ENCODE data around the gene RAD18. TPM values are rescaled to one million over a fixed set of nuclear protein-coding genes. Genes with fewer than 3 reads are reported as not detected.

Gene RAD18
- total RNA-seq, 2 donors from 2014 or later, result 2.4 to 3.6 TPM

- no peak for TF ChIP-seq CTCF (IDR thresholded peaks at IDR 0.05)
- no peaks in the 10 kb centered on the region for H3K36me3 ChIP-seq
- H3K27me3 ChIP-seq, result no peaks in the 10 kb centered on the region
- no peak overlapping the region for H3K27ac ChIP-seq
- no peaks in the 10 kb centered on the region for H3K9me3 ChIP-seq
- no peak overlapping the region for H3K4me3 ChIP-seq
- DNase-seq (ENCODE audit: low spot score), result no peak
- no peaks in the 10 kb centered on the region for H3K4me1 ChIP-seq
Measured at GRCh38 chr3:8873740-8874139, 89.5 kb downstream of the RAD18 start.

GRCh38 chr3:8872261-8872660, 91.0 kb downstream of the RAD18 start:
- H3K4me3 ChIP-seq, result no peak overlapping the region

GRCh38 chr3:8871306-8871705, 92.0 kb downstream of the RAD18 start:
- Histone ChIP-seq H3K27ac (no peak overlapping the region), H3K27me3 (no peaks in the 10 kb centered on the region)

More at GRCh38 chr3:8872261-8872660, 91.0 kb downstream of the RAD18 start:
- TF ChIP-seq CTCF (IDR thresholded peaks at IDR 0.05), result no peak
- Histone ChIP-seq H3K27ac (no peak overlapping the region), H3K4me1 (no peaks in the 10 kb centered on the region), H3K27me3 (no peaks in the 10 kb centered on the region), H3K9me3 (no peaks in the 10 kb centered on the region), H3K36me3 (no peaks in the 10 kb centered on the region)
- DNase-seq (ENCODE audit: low spot score), result no peak

GRCh38 chr3:8870134-8870533, 93.1 kb downstream of the RAD18 start:
- H3K36me3 ChIP-seq, result no peaks in the 10 kb centered on the region
- TF ChIP-seq CTCF (IDR thresholded peaks at IDR 0.05), result no peak
- H3K4me1 ChIP-seq, result no peaks in the 10 kb centered on the region
- no peak overlapping the region for H3K4me3 ChIP-seq
- no peak for DNase-seq (ENCODE audit: low spot score)
- no peak overlapping the region for H3K27ac ChIP-seq
- H3K9me3 ChIP-seq, result no peaks in the 10 kb centered on the region
- no peaks in the 10 kb centered on the region for H3K27me3 ChIP-seq

More at GRCh38 chr3:8871306-8871705, 92.0 kb downstream of the RAD18 start:
- no peak overlapping the region for H3K4me3 ChIP-seq
- no peaks in the 10 kb centered on the region for H3K9me3 ChIP-seq
- no peak for TF ChIP-seq CTCF (IDR thresholded peaks at IDR 0.05)
- H3K36me3 ChIP-seq, result no peaks in the 10 kb centered on the region
- no peak for DNase-seq (ENCODE audit: low spot score)
- H3K4me1 ChIP-seq, result no peaks in the 10 kb centered on the region

- Histone ChIP-seq H3K36me3 (no peaks in the 10 kb centered on the region), H3K27ac (no peak overlapping the region), H3K4me1 (no peaks in the 10 kb centered on the region), H3K9me3 (no peaks in the 10 kb centered on the region), H3K4me3 (no peak overlapping the region), H3K27me3 (no peaks in the 10 kb centered on the region)
- DNase-seq (ENCODE audit: low spot score), result no peak
- TF ChIP-seq CTCF (IDR thresholded peaks at IDR 0.05), result no peak
Measured at GRCh38 chr3:8869613-8870012, 93.7 kb downstream of the RAD18 start.

- TF ChIP-seq CTCF (IDR thresholded peaks at IDR 0.05), result no peak
Measured at GRCh38 chr3:8868996-8869395, 94.3 kb downstream of the RAD18 start.

More at GRCh38 chr3:8868996-8869395, 94.3 kb downstream of the RAD18 start:
- H3K27ac ChIP-seq, result no peak overlapping the region
- H3K27me3 ChIP-seq, result no peaks in the 10 kb centered on the region
- H3K36me3 ChIP-seq, result no peaks in the 10 kb centered on the region
- no peak for DNase-seq (ENCODE audit: low spot score)
- no peak overlapping the region for H3K4me3 ChIP-seq
- no peaks in the 10 kb centered on the region for H3K4me1 ChIP-seq
- no peaks in the 10 kb centered on the region for H3K9me3 ChIP-seq

Data from right atrium auricular region (tissue), 2 donors.